SW 1271 (cell line): Measurements from ENCODE around the gene OR5M10.
A peak's percentile ranks its signal among the peaks of the same experiment; 100 is the strongest.
"Not testable (repeated sequence)": the region's sequence is repeated elsewhere in the genome, so short reads cannot be mapped to it uniquely, and the experiment has no call there.

ENCODE experiments used
- DNase-seq, 2 experiments: peaks; one replicate each; lab custom pipeline; 2025; lab: John Stamatoyannopoulos, UW

The OR5M10 gene

GRCh38 chr11:56577621-56578020 lies at the start of gene OR5M10:
OR5M10 (minus strand) TSS chr11:56577721; CDS start chr11:56577721, 0 bp downstream.
- no peak for DNase-seq

- no peak for DNase-seq
Measured at GRCh38 chr11:56625946-56626345, 48.4 kb upstream of the OR5M10 start.

- peak; percentile 65 to 82 for DNase-seq
Measured at GRCh38 chr11:56624661-56625110, 47.2 kb upstream of the OR5M10 start.

GRCh38 chr11:56611174-56611573 lies 33.7 kb upstream of the OR5M10 start:
- DNase-seq = no peak

- DNase-seq = not testable (repeated sequence)
Measured at GRCh38 chr11:56592088-56592717, 14.7 kb upstream of the OR5M10 start.

GRCh38 chr11:56558574-56558973 lies 18.9 kb downstream of the OR5M10 start:
- no peak for DNase-seq

- DNase-seq = not testable (repeated sequence)
Measured at GRCh38 chr11:56554691-56555090, 22.8 kb downstream of the OR5M10 start.

- no peak for DNase-seq
Measured at GRCh38 chr11:56545531-56545930, 32.0 kb downstream of the OR5M10 start.

GRCh38 chr11:56543739-56544138 lies 33.8 kb downstream of the OR5M10 start:
- DNase-seq = no peak

GRCh38 chr11:56543157-56543556 lies 34.4 kb downstream of the OR5M10 start, which contains the start of gene OR5M11:
OR5M11 (minus strand) TSS chr11:56543257; CDS start chr11:56543257, 0 bp downstream.
- no peak for DNase-seq

GRCh38 chr11:56533054-56533740 lies 44.3 kb downstream of the OR5M10 start:
- no peak for DNase-seq

- DNase-seq = no peak
Measured at GRCh38 chr11:56531856-56532255, 45.7 kb downstream of the OR5M10 start.
